NCI-H1417 (cell line): ENCODE results near the gene BRD7.
A peak's percentile ranks its signal among the peaks of the same experiment; 100 is the strongest.

Experiments
- DNase-seq, 3 experiments: peaks; one replicate each; lab custom pipeline; 2025; lab: John Stamatoyannopoulos, UW

The BRD7 gene

DNA sequence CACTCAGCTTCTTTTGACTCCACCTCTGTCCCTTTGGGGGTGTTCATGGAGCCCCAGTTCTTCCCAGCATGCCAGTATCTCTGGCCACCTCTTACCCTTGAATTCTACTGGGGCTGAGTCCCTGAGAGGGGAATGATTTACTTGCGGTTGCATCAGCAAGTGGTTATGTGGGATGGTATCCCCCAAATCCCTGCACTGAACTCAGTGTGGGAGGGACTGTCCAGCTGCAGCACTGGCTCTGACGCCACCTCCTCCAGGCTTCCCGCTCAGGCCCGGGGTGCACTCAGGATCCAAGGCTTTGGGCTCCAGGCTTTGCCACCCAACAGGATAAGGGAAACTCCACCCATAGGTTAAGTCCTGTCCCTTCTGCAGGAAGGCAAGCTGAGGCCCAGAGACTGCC, 21.1 kb upstream of the BRD7 start:
- DNase-seq: no peak

DNA sequence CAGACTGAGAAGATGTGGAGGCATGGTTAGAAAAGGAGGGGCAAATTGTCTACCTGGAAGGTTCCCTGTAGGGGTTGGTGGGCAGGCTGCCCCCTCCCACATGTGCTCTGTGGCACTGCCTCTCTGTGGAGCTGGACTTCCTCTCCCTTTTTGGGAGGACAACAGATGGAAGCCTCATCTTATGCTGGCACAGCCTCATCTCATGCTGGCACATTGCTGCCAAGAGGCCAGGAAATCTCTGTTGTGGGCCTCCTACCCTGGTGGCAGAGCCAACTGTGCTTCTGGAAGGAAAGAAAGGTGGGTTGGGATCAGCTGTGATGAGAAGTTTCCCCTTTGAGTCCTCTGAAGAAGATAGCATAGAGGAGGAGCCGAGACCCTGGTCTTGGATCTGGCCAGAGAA, 19.7 kb upstream of the BRD7 start:
- DNase-seq: no peak

DNA sequence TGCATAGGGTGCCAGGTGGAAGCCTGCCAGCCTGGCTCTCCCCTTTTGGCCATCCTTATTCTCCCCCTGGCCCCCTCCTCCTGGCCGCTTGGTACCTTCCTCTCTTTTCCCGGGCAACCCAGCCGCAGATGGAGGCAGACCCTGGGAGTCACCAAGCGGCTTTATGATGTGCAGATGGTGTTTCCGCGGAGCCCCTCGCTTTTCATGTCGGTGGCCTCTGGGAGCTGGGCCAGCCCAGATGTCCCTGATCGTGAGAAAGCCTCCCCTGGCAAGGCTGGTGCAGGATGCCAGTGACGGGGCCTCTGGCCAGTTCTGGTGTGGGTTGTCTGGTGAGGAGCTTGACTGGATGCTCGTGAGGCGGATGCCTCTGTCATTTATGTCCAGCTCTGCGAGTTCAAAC, 18.0 kb upstream of the BRD7 start:
- DNase-seq: no peak

DNA sequence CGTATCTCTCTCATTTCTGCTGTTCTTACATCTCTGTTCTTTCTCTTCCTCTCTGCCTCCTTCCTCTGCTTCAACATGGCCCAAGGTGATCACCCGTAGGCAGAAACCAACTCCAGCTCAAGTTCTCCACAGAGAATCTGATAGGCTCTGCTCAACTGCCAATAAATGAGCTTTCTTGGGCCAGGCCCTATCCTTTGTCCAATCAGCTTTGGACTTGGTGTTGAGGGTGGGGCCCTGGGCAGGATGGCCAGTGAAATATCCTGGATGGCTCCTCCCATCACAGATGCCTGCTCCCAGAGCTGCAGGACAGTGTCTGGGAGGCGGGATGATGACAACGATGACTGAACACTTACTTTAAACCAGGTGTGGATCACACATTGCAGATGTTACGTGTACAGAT, 17.4 kb upstream of the BRD7 start:
- no peak for DNase-seq

DNA sequence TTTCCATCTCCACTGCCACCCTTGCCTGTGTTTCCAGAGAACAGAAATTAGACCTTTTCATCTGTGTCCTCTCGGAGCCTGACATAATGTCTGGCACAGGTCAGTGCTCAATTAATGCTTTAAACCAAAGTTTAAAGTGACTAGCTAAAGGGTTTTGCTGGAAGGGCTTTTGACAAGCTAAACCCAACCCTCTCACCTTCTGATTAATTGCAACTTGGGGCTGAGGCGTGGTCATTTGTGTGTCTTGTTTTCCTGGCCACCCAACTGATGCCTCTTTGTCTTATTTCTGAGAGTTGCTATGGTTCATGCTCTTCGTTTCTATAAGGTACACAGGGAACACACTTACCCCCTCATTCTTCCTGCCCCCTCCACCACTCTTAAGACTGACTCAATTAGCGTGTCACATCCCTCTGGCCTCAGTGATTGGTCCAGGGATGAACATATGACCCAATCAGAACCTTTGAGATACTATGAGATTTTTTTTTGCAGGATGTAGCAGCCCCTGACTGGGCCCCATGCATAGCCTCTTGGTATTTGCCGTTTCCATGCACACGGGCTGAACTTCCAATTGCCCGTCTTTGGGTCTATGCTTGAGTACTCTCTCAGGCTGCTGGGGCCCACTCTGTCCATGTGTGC, 15.8 kb upstream of the BRD7 start:
- DNase-seq: peak in 1 of 3 experiments; percentile 3

DNA sequence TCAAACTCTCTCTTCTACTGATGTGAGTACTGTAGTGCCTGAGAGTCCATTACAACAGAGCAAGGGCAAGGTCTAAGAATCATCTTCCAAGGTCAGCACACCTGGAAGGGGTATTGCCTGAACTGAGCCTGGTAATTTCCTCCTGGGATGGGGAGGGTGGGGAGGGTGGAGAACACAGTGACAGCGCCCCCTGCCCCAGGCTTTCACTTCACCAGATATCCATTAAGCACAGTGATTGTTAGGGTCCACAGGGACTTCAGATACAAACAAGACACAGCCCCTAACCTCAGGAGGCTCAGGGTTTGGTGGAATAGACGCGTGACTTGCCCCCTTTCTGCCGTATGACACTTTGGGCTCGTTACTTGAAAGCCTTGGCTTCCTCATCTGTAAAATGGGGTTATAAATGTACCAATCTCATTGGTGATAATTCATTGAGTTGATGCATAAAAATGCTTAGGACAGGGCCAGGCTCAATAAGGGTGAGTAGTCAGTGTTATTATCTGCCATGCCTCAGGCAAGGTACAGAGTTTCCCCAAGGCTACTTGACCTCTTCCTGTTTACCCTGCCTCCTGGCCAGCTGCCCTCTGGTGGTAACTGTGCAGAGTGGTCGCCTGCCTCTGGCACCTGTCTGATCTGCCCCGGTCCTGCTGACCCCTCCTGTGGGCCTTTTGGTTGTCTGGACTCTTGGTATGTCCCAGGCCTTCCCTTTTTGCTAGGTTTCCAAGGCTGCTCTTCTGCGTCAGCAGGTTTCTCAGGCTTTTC, 13.1 kb upstream of the BRD7 start:
- DNase-seq: no peak

DNA sequence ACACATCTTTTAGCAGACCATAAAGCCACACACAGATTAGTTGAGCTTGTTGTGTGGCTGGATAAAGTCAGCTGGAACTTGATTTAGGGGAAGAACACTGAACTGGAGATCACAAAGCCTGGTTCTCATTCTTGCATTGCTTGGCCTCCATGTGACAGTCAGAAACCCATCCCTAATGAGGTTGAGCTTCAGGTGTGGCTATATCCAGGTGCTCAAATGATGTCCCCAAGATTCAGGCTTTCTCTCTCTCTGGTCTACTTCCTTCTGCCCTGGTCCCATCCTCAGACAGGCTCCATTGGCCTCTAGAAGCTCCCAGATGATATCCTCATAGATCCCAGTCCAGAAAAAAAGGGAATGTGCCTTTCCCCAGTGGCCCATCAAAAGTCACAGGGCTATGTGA, 9.6 kb upstream of the BRD7 start:
- DNase-seq: no peak

DNA sequence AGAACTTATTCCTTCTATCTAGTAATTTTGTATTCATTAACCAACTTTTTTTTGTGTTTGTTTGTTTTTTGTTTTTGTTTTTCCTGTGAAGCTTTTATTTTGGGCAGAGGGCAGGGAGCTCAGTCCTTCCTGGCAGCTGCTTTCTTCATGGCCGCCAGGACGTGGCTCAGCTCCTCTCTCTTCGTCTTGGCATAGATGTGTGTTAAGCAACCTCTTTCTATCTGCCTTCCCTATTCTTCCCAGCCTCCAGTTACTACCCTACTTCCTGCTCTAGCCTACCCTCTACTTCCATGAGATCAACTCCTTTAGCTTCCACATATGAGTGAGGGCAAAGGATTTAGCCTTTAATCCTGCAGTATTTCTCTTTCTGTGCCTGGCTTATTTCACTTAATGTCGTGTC, 8.2 kb upstream of the BRD7 start:
- DNase-seq: no peak

DNA sequence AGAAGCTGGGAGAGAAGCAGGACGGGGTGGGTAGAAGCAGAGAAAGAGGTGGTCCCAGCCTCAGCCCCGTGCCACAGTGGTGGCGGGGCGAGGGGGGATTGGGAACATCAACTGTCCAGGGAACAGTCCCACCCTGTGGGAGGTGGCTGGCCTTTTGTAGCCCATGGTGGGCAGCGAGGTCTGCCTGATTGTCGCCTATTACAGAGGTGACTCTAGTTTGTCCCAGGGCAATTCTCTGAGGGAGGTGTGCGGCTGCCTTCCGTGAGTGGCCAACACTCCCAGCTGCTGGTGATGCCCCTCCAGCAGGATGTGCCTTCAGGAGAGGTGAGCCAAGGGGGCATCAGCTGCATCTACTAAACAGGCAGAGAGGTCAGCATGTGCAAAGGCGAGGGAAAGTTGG, 5.0 kb upstream of the BRD7 start:
- DNase-seq: no peak

DNA sequence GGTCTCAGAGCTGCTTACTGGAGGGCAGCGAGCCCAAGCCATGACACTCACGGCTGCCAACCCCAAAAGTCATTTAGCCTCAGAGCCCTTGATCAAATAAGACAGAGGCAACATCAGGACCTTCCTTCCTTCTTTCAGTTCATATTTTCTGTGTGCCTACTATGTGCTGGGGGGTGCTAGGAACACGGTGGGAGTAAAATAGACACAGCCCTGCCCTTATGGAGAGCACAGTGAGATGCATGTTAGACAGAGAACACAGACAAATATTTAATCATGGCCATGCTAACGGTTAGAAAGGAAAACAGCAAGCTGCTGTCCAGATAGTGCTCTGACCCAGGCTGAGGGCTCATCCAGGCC, 4.5 kb upstream of the BRD7 start:
- no peak for DNase-seq

DNA sequence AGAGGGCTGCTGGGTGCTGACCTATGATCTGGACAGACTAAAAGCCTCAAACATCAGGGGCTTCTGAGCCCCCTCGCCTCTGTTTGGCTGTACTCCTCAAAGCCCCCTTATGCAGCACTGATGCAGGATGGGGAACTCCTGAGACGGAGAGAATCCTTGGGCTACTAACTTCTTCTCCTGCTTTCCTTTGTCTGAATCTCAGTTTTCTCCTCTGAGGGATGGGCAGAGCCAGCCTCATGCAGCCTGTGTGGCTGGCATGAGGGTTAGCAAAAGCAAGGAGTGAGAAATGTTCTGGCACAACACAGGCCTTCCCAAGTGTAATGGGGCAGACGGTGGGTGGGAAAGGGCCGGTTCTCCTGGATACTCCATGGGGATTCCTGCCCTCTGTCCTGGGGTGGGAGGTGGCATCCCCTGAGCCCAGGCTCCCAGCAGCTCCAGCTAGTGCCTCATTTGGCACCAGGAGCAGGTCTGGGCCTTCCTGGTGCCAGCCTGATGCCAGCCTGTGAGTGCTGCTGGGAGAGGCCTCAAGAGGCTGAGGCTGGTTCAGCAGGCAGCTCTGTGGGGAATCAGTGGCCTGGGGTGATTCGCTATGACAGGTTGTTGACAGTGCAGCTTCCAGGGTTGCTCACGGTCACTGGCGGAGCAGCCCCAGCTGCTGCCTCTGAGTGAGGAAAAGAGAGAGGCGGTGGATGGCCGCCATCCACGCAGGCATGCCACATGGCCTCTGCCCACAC, 4.0 kb upstream of the BRD7 start:
- DNase-seq: peak in 2 of 3 experiments; percentile 21 to 55

DNA sequence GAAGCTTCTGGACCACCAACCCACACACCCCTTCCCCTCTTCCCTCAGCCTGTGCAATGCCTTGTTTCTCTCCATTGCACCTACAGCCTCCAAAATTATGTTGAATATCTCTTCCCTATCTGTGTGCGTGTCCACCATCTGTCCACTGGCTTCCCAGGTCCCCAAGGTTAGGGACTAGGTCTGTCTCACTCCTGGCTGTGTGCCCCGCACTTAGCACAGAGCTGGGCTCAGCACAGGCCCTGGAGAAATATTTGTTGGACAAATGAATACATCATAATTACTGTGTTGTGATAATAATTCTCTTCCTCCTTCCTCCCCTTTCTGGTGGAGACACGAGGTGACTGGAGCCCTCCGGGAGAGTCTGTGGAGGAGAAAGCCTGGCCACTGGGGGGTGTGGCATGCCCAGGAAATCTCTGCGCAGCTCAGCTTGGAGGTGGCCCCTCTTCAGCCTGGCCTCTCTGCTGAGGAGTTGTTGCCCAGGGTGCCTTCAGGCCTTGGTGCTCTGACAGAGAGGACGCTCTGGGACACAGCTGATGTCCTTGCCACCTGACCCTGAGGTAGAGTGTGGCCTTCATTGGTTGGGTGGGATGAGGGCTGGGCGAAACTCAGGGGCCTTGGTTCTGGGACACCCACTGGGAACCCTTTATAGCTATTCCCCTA, 3.3 kb upstream of the BRD7 start:
- peak in 1 of 3 experiments; percentile 2 for DNase-seq

DNA sequence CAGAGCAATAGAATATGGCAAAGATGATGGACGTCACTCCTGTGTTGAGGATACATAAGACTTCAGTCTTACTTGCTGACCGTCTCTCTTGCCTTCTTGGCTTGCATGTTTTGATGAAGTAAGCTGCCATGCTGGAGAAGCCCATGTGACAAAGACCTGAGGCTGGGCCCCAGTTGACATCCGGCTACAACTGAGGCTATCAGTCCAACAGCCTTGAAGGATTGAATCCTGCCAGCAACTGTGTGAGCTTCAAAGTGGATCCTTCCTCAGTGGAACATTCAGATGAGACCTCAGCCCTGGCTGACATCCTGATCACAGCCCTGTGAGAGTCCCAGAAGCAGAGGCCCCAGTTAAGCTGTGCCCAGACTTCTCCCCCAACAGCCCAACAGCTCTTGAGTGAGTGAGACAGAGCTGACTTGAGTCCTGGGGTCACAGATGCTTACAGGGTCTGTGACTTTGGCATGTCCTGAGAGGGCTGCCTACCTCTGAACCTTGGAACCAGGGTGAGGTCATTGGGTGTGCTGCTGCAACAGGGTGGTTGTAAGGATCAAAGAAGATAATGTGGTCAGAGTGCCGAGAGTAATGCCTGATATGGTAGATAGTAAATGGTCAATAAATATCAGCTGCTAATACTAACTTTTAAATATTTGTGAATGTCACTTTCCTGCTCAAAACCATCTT, 2.4 kb upstream of the BRD7 start:
- no peak for DNase-seq

DNA sequence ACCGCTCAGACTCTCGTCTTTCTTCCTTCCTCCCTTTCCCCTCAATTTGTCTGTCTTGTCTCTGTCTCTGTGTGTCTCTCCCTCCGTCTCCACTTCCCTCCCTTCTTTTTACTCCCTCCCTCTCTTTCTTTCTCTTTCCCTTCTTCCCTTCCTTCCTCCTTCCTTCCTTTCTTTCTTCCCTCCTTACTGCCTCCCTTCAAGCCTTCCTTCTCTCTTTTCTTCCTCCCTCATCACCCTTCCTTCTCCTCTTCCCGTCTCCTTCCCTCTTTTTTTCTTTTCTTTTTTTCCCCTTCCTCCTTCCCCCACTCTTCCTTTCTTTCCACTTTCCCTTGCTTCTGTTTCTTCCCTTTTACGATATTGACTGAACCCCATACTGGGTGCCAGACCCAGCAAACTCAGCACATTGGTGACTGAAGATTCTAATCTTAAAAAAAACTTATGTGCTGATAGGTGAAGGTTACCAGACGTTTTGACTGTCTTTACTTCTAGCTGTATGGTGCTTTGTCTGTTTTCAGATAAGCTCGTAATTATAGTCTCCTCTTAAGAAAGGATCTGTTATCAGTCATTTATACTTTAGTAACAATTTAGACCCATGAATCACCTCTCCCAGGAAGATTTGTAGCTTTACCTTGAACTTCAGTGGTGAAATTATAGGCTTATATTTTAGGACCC, 481 bp upstream of the BRD7 start:
- peak in 1 of 3 experiments; percentile 35 for DNase-seq

DNA sequence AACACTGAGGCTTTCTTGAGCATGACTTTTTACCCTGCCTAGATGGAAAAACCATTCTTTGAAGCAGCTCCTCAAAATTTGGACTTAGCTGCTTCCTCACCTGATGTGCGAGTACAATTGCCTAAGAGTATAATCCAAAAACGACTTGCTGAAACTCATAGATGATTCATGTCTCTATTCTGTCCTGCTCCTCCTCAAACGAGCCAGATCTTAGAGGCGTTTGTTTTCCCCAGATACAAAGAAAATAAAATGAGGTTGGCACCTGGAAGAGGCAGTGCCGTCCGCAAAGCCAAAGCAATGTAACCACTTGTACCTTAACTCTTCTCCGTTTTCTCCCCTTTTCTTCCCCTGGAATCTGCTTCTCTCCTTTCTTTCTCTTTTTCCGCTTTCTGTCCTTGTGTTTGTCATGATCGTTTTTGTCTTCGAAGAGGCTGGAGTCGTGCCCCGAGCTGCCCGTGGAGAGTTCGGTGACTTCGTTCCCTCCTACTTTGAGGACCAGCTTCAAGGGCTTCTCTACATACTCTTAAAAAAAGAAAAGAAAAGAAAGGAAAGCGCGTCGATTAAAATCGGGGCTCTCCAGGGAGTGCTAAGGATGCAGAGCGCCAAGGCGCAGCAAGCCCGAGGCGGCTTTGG, 895 bp downstream of the BRD7 start:
- no peak for DNase-seq

DNA sequence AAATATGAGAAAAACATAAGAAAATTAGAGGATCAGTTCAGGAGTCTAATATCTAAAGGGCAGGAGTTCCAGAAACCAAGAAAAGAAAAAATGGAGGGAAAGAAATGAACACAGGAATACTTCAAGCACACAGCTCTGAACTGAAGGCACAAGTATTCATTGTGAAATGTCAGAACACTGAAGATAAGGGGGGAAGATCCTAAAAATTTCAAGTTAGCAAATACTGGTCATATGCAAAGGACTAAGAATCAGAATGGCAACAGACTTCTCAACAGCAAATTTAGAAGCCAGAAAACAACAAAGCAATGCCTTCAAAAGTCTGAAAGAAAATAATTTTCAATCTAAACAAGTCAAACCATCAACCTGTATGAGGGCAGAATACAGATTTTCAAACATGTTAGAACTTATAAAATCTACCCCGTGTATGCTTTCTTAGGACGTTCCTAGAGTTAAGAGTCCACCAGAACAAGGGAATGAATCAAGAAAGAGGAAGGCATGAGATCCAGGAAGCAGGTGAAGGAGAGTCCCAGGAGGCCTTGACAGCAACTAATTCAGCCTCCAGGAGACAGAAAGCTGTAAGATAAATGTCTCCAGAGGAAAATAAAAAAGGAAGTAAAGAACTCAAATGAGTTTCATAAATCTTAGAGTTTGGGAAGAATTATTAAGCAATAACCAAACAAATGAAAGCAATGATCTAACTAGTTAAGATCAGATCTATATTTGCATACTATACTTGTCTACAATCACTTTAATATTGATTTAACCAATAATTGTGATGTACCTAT, 2.8 kb downstream of the BRD7 start:
- DNase-seq: no peak

DNA sequence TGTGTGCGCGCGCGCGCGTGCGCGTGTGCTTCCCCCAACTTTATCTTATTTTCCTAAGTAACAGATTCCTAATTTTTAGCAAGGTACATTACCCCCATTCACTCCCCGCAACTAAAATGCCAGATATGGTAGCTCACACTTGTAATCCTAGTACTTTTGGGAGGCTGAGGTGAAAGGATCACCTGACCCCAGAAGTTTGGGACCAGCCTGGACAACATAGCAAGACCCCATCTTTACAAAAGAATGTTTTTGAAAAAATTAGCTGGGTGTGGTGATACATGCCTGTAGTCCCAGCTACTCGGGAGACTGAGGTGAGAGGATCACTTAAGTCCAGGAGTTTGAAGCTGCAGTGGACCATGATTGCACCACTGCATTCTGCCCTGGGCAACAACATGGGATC, 5.1 kb downstream of the BRD7 start:
- no peak for DNase-seq

DNA sequence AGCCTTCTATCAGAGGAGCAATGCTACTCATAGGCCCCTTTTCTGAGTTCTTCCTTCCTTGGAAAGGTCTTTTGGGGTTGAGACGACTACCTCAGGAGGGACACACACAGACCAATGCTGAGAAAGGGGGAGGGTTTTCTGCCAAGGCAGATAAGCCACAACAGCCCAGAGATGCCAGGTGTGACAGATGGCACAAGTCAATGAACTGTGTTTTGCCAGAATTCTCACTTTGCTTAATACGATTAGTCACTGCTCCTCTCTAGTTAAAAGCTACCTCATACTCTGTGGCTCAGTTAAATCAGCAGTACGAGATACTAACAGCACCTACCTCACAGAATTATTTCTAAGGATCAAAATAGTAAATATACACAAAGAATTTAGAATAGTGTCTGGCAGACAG, 8.0 kb downstream of the BRD7 start:
- no peak for DNase-seq

DNA sequence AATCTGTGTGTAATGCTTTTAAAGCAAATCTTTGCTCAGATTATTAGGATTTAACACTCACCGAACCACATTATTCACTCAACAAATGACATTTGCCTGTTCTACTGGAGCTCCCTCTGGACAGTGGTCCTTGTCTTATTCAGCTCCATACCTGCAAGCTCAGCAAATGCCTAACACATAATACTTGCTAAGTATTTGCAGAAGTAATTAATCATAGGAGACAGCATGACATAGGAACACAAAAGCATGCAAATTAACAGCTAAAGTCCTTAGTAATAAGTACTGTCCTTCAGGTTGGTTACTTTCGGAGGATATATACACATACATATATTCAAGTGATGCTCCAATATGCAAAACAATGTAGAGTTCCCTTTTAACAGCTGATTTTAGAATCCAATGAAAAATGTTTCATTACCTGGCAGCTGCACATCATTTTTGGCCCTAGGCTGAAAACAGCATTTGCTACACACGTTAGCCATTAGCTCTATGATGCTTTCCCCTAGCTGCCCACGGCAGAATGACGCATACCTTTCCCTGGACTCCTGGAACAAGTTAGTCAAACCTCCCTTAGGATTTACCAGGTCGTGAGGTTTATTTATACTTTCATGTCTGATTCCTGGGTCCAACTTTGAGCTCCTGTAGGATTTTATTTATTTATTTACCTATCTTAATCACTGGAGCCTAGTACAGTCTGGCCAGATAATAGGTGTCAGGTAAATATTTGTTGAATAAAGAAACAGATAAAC, 8.6 kb downstream of the BRD7 start:
- peak in 1 of 3 experiments; percentile 30 for DNase-seq

DNA sequence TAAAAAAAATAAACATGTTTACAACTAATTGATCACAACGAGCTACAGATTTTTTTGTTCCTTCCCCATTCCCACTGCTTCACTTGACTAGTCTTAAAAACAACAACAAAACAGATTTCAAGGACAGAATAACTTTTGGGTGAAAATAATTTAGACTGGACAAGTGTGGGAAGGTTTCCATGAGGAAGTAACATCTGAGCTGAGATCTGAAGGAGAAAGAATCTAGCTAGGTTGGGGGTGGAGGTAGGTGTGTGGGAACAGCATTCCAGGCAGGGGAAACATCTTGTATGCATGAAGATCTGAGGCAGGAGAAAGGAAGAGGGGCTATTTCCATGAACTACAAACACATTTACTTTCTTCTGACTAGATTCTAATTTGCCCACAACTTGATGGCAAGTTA, 9.2 kb downstream of the BRD7 start:
- no peak for DNase-seq
